GM23248 (cell line): ENCODE measurements around the gene IRF4. TPM values are rescaled to one million over a fixed set of nuclear protein-coding genes. Genes with fewer than 3 reads are reported as not detected.

Experiments
- DNase-seq: peaks from one replicate; pipeline ENCODE4 v3.0.0-alpha.2; 2015
- H2AFZ ChIP-seq: fragments of 200-600 bp; sonication (generic); 2 replicates; pipeline ENCODE4 v1.6.1; 2016; ENCODE audit warnings: antibody characterized with exemption
- H3F3A ChIP-seq: fragments of 200-600 bp; sonication (generic); 2 replicates; pipeline ENCODE4 v1.6.1; 2016; ENCODE audit warnings: mild to moderate bottlenecking, antibody characterized with exemption, mixed run types; ENCODE audit not compliant: insufficient read depth
- H3K27ac ChIP-seq: fragments of 200-600 bp; sonication (generic); 2 replicates; pipeline ENCODE4 v1.5.1; 2016; ENCODE audit warnings: mild to moderate bottlenecking
- H3K27me3 ChIP-seq: fragments of 200-600 bp; sonication (generic); replicated peaks from 2 replicates; pipeline ENCODE4 v1.6.1; 2016; ENCODE audit warnings: mild to moderate bottlenecking; ENCODE audit not compliant: insufficient read depth
- H3K36me3 ChIP-seq: fragments of 200-600 bp; sonication (generic); 2 replicates; pipeline ENCODE4 v1.6.1; 2016; ENCODE audit warnings: low read depth, mild to moderate bottlenecking
- H3K4me1 ChIP-seq: fragments of 200-600 bp; sonication (generic); 2 replicates; pipeline ENCODE4 v1.6.1; 2016; ENCODE audit warnings: mild to moderate bottlenecking; ENCODE audit not compliant: insufficient read depth
- H3K4me2 ChIP-seq: fragments of 200-600 bp; sonication (generic); one replicate; pipeline ENCODE4 v1.6.1; 2016; ENCODE audit warnings: mild to moderate bottlenecking; ENCODE audit not compliant: unreplicated experiment
- H3K4me3 ChIP-seq: fragments of 200-600 bp; sonication (generic); 2 replicates; pipeline ENCODE4 v1.5.1; 2016; ENCODE audit warnings: mild to moderate bottlenecking
- H3K79me2 ChIP-seq: fragments of 200-600 bp; sonication (generic); 2 replicates; pipeline ENCODE4 v1.6.1; 2016; ENCODE audit warnings: mild to moderate bottlenecking; ENCODE audit not compliant: insufficient read depth
- H3K9ac ChIP-seq: fragments of 200-600 bp; sonication (generic); 2 replicates; pipeline ENCODE4 v1.6.1; 2016; ENCODE audit warnings: mild to moderate bottlenecking
- H3K9me2 ChIP-seq: fragments of 200-600 bp; sonication (generic); 2 replicates; pipeline ENCODE4 v1.6.1; 2016; ENCODE audit warnings: mixed run types, mild to moderate bottlenecking, moderate library complexity; ENCODE audit not compliant: insufficient read depth
- H3K9me3 ChIP-seq: fragments of 200-600 bp; sonication (generic); one replicate; pipeline ENCODE4 v1.6.1; 2017; ENCODE audit warnings: low read depth
- H4K20me1 ChIP-seq: fragments of 200-600 bp; sonication (generic); 2 replicates; pipeline ENCODE4 v1.6.0; 2016; ENCODE audit not compliant: insufficient read depth
- EZH2 ChIP-seq: fragments of 200-600 bp; sonication (generic); IDR thresholded peaks from 2 replicates; pipeline ENCODE4 v1.6.1; 2018; ENCODE audit warnings: antibody characterized with exemption, mild to moderate bottlenecking; ENCODE audit not compliant: insufficient read depth, poor library complexity, severe bottlenecking
- EZH2phosphoT487 ChIP-seq: fragments of 200-600 bp; sonication (generic); IDR thresholded peaks from 2 replicates; pipeline ENCODE4 v1.6.1; 2018; ENCODE audit warnings: antibody characterized with exemption, moderate library complexity, mild to moderate bottlenecking, low read depth; ENCODE audit not compliant: insufficient read depth
- WGBS, 2 experiments: methylation state at CpG; one replicate each; pipeline ENCODE4 v1.1.6; 2015 to 2017; ENCODE audit warnings: low lambda C conversion rate in 2 of 2, low coverage in 1 of 2; ENCODE audit errors: missing lambda C conversion rate in 2 of 2; 5-methylcytosine and 5-hydroxymethylcytosine counted together
- in situ Hi-C: fragments of 300-500 bp; cut with MboI; formaldehyde crosslinking; loops from 2 replicates; pipeline ENCODE4 v1.15.0; 2020
- polyA plus RNA-seq: library from polyadenylated mRNA; unstranded; fragments of >200 nt; fragmentation: Nextera tagmentation; extraction: Ambion mirVana; gene quantifications from 2 replicates; pipeline ENCODE4 v1.2.1, GENCODE V29; 2016
- total RNA-seq: library from RNA; depleted of rRNA; stranded (reverse); fragments of >200 nt; shearing (Covaris generic); gene quantifications from 2 replicates; pipeline ENCODE4 v1.2.3, GENCODE V29; 2014

Gene IRF4
- total and polyA plus RNA-seq, 2 experiments from 2014 or later: 0.23 TPM; not detected in 1

GRCh38 chr6:382883-383810 lies 8.4 kb upstream of the IRF4 start:
- 59% methylated on average over 22 of the region's 22 CpGs for WGBS, 2 experiments
- H3K4me1 ChIP-seq: no peaks in the 10 kb centered on the region
- TF ChIP-seq EZH2: no peak
- TF ChIP-seq EZH2phosphoT487: no peak
- H3K9me3 ChIP-seq: no peaks in the 10 kb centered on the region
- H3F3A ChIP-seq: no peaks in the 10 kb centered on the region
- in situ Hi-C loops: no loop called here
- no peak overlapping the region for H3K9ac ChIP-seq
- H3K79me2 ChIP-seq: no peaks in the 10 kb centered on the region
- H3K27me3 ChIP-seq: peaks cover 22% of the 10 kb centered on the region
- no peaks in the 10 kb centered on the region for H3K9me2 ChIP-seq
- H3K36me3 ChIP-seq: no peaks in the 10 kb centered on the region
- no peaks in the 10 kb centered on the region for H4K20me1 ChIP-seq
- no peak overlapping the region for H2AFZ ChIP-seq
- H3K4me2 ChIP-seq: no peak overlapping the region
- no peak for DNase-seq
- no peak overlapping the region for H3K4me3 ChIP-seq
- no peak overlapping the region for H3K27ac ChIP-seq

GRCh38 chr6:383856-384255 lies 7.7 kb upstream of the IRF4 start:
- Histone ChIP-seq H3K27ac (no peak overlapping the region), H3K36me3 (no peaks in the 10 kb centered on the region), H3K9me2 (no peaks in the 10 kb centered on the region), H3K9ac (no peak overlapping the region), H3K4me2 (no peak overlapping the region), H3K4me1 (no peaks in the 10 kb centered on the region), H3K4me3 (no peak overlapping the region), H3F3A (no peaks in the 10 kb centered on the region), H2AFZ (no peak overlapping the region), H3K27me3 (peaks cover 27% of the 10 kb centered on the region), H4K20me1 (no peaks in the 10 kb centered on the region), H3K9me3 (no peaks in the 10 kb centered on the region), H3K79me2 (no peaks in the 10 kb centered on the region)
- in situ Hi-C loops: no loop called here
- WGBS, 2 experiments: 26 to 27% methylated on average over 3 of the region's 3 CpGs
- DNase-seq: no peak
- TF ChIP-seq EZH2phosphoT487: no peak
- no peak for TF ChIP-seq EZH2

GRCh38 chr6:384898-385297 lies 6.7 kb upstream of the IRF4 start:
- 61 to 65% methylated on average over 6 of the region's 6 CpGs for WGBS, 2 experiments
- Histone ChIP-seq H3K9ac (no peak overlapping the region), H3K36me3 (no peaks in the 10 kb centered on the region), H2AFZ (no peak overlapping the region), H3K9me2 (no peaks in the 10 kb centered on the region), H3K4me2 (no peak overlapping the region), H3F3A (no peaks in the 10 kb centered on the region), H3K4me3 (no peak overlapping the region), H4K20me1 (no peaks in the 10 kb centered on the region), H3K27me3 (peaks cover 37% of the 10 kb centered on the region), H3K4me1 (no peaks in the 10 kb centered on the region), H3K79me2 (no peaks in the 10 kb centered on the region), H3K9me3 (no peaks in the 10 kb centered on the region), H3K27ac (no peak overlapping the region)
- no peak for DNase-seq
- in situ Hi-C loops: no loop called here
- no peak for TF ChIP-seq EZH2
- no peak for TF ChIP-seq EZH2phosphoT487

GRCh38 chr6:385614-386013 lies 5.9 kb upstream of the IRF4 start:
- 53 to 58% methylated on average over 10 of the region's 10 CpGs for WGBS, 2 experiments

More at GRCh38 chr6:385614-386013, 5.9 kb upstream of the IRF4 start:
- Histone ChIP-seq H3K79me2 (no peaks in the 10 kb centered on the region), H3K9ac (no peak overlapping the region), H3K4me2 (no peak overlapping the region), H3K27me3 (peaks cover 39% of the 10 kb centered on the region), H3K4me3 (no peak overlapping the region), H3K9me2 (no peaks in the 10 kb centered on the region), H3K27ac (no peak overlapping the region), H3K4me1 (no peaks in the 10 kb centered on the region), H3K36me3 (no peaks in the 10 kb centered on the region), H4K20me1 (no peaks in the 10 kb centered on the region), H2AFZ (no peak overlapping the region), H3F3A (no peaks in the 10 kb centered on the region), H3K9me3 (no peaks in the 10 kb centered on the region)
- no peak for DNase-seq
- in situ Hi-C loops: no loop called here
- TF ChIP-seq EZH2: no peak
